Stimulated activated CD8-positive, alpha-beta memory T cell treated with anti-CD3 and anti-CD28 coated beads, Interleukin-15, amount 100 ng/mL, for 4 hours (primary cell): ENCODE measurements around the gene CNIH3.

Source experiments
- DNase-seq, 2 donors: peaks; one replicate each; pipeline ENCODE4 v3.0.0-alpha.2; 2020; ENCODE audit warnings: low read depth in 2 of 2

CNIH3 gene

DNA sequence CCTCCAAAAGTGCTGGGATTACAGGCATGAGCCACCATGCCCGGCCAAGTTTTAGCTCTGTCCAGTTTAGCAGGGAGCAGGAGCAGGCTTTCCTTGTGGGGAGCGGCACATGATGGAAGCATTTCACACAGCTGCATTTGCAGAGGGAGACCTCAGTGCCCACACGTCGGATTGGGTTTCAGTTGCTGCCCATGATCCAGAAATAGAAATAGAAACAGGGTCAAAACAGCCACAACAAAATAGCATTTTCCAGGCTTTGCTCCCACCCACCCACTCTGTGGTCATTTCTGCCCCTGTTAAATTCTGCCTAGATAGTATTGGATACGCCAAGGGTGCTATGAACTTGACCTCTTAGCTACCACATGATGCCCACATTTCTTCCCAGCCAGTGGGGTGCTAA is 128.4 kb downstream of the CNIH3 start:
- no peak for DNase-seq

DNA sequence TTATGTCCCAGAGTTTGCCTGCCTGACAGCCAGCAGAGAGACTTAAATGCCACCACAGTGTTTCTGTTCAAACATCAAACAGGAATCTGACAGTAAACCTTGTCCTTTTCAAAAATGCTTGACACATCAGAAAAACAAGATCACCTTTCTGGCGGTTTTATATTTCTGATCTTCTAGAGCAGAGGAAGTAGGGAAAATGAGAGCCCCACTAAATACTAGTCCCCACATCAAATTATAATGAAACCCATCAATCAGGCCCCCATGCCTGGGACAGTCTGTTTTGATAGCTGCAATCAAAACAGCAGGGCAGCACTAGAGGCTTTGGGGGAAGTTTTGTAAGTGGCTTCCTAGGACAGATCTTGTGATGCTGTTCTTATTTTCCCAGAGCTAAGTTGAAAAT is 129.3 kb downstream of the CNIH3 start:
- no peak for DNase-seq

DNA sequence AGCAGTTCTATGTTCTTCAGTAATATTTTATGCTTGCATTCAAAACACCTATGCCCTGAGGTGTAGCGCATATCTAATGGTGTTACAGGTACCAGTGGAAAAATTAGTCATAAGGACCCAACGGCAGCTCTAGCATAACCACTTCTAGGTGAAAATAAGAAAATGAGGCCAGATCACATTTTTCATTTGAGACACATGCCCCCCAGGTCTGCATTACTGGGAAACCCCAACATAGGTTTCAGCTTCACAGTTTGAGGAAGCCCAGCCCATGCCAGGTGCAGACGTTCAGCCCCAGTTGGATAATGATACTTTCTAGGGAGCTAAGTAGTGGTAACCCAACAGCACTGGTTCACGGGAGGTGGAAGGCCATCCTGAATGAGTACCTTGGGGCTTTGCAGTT is 129.8 kb downstream of the CNIH3 start:
- DNase-seq, result no peak

DNA sequence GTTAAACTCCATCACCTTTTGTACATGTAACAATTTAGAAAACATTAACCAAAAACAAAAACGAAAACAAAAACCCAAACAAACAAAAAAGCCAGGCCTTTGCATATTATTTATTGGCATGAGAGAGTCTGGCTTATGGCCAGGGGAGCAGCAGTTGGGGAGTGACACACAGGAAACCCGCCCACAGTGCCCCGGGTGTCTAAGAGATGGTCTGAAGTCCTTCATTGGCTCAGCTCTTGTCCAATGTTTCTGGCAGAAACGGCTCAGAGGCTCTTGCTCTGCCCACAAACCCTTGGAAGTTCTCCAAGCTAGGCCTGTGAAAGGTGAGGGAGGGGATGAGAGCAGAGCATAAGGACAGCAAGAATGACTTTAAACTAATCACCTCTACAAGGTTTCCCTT is 131.5 kb downstream of the CNIH3 start:
- DNase-seq, result no peak

DNA sequence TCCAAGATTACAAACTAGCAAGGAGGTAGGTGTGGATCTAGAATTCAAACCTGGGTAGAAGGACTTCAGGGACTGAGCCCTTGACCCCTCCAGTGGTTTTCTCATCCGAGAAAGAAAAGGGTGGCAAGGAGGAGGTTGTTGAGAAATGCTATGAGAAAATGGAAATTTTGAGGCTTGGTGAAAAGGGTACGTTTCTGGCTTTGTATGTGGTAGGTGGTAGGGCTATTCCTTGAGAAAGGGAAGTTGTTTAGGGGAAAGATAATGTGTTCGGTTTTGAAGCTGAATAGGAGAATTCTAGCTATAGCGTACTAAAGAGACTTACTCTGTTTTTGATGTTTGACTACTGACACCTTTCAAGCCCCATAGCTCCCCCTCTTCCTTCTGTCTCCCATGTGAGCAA is 133.8 kb downstream of the CNIH3 start:
- DNase-seq, result no peak

DNA sequence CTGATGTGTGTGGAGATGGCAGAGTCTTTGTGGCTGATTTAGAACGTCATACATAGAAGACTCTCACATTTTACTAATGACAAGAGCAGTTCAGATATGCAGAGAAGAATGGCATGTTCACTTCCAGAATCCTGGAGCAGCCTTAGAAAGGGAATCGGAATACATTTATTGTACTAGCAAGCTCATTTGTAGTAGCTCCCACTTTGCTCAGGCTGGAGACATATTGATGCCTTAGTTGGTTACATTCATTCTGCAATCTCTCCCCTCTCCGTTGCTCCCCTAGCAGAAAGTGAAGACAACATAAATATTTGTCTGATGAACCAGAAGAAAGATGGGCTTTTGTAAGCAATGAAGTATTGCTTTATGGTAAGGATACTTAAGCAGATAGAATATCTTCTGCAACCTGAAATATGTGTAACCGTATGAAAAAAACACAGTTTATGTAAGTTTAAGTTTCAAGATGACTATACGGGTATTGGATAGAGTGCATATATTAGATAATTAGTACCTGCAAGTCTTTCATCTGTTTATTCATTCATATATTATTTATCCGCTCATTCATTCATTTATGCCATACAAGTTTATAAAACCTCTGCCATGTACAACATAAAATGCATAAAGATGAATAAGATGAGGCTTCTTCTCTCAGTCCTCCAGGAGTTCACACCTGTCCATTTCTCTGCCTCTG is 135.7 kb downstream of the CNIH3 start:
- DNase-seq, result no peak

DNA sequence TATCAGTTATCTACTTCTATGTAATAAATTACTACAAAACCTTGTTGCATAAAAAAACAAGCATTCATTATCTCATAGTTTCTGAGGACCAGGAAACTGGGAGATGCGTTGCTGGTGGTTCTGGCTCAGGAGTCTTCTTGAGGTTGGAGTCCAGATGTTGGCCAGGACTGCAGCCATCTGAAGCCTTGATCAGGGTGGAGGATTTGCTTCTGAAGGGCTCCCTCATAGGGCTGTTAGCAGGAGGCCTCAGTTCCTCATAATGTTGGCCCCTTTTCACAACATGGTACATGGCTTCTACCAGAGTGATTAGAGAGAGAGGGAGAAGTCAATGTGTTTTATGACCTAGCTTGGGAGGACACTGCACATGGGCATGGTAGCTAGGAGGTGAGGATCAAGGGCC is 137.4 kb downstream of the CNIH3 start:
- DNase-seq, result no peak

DNA sequence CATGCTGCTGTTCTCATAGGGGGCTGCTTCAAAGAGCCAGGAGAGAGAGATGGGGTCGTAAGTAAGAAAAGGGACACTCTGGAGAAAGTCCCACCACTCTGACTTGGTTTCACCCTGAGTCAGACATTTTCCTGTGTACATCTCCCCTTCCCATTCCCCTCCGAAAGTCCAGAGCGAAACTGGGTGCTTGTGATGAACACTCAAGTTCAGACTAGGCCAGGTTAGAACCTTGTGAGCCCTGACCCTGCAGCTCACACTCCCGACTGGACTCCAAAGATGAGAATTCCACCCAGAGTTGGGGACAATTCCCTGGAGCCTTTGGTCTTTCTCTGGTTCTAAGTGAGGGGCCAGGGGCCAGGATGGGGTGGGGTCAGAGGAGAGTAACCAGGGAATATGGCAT is 139.5 kb downstream of the CNIH3 start:
- DNase-seq, result no peak

DNA sequence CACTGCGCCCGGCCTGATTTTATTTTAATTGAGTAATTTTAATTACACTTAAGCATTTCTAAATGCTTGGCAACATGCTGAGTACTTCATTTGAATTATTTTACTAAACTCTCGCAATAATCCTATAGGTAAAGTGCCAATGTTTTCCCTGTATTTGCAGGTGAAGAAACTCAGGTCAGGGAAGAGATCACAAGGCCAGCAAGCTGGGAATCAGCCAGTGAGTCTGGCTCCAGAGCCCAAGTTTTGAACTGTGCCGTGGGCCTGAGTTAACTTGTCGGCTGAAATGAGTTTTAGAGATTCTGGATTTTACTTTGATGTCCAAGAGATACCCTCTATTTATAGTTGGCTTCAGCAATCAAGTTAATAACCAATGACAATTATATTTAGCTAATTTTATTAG is 141.4 kb downstream of the CNIH3 start:
- DNase-seq, result no peak

DNA sequence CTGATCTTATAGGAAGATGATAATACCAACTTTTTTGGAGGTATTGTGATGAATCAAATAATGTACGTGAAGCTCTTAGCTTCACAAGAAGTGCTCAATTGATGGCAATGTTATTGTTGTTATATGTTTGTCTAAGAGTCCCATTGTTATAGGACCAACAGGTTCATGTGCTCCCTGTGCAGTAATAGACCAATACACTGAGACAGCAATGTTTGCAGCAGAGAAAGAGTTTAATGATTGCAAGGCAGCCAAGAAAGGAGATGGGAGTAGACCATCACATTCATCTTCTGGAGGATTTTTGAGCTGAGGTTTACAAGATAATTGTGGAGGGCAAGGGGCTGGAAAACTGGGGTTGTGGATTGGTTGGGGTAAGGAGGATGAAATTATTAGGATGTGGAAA is 143.0 kb downstream of the CNIH3 start:
- DNase-seq, result no peak

DNA sequence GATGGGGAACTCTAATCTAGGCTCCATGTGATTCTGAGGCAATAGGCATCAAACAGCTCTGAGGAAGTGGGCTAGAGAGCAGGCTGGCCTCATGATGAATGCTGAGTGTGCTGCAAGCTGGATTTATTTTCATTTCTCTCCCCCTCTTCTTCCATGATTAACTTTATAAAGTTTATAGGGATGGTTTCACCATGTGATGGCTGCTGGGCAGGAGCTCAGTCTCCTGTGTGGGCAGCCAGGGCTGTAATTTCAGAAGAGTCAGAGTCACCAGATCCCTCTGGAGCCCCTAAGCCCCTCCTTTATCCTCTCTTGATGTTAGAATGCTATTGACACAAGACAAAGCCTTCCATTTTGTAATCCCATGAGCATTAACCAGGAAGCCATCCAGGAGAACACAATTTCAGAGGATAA is 143.6 kb downstream of the CNIH3 start:
- no peak for DNase-seq

DNA sequence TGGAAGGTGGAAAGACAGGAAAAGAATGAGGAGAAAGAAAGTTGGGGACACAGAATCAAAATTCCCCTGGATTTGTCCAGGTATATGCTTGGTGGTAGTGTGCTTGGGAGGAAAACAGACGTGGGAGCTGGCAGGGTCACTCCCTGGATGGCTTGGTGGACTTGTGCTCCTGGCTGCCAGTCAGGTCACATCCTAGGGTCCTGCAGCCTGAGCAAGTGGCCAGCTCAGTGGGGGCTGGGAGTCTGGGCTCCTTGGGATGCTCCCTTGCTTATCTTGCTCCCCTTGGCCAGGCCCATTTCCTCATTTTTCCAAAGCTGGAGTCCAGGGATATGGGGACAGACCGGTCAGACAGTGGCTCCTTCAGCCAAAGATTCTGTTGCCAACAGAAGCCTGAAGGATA is 144.0 kb downstream of the CNIH3 start:
- DNase-seq, result no peak

DNA sequence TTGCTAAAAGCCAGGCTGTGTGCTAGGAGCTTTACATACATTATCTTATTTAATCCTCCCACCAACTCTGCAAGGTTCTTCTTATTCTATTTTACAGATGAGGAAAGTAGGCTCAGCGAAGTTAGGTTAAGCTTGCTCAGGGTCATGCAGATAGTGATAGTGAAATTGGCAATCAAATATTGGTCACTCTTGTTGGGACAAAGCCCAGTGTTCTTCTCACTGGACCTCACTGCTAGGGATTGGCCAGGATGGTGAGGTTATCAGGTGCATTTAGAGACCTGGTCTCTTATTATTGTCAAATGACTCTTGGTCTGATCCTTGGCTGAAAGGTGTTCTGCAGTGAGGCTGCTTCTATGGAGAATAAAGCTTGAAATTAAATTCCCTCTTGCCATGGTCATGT is 145.1 kb downstream of the CNIH3 start:
- DNase-seq, result no peak

DNA sequence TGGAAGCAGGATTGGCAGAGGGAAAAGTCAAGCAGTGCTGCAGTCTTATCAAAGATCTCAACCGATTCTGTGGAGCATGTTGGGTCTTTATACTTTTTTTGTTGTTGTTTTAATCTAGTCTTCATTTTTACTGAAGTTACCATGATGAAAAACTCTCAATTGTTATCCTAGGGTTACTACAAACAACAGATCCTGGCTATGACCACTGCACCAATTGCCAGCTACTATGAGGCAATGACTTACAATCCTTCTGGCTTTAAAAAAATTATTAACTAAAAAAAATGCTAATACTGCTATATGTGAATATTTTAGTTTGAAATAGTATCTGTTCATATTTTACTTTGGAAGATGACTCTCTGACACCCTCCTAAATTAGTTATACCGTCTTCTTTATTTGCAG is 145.9 kb downstream of the CNIH3 start:
- no peak for DNase-seq

DNA sequence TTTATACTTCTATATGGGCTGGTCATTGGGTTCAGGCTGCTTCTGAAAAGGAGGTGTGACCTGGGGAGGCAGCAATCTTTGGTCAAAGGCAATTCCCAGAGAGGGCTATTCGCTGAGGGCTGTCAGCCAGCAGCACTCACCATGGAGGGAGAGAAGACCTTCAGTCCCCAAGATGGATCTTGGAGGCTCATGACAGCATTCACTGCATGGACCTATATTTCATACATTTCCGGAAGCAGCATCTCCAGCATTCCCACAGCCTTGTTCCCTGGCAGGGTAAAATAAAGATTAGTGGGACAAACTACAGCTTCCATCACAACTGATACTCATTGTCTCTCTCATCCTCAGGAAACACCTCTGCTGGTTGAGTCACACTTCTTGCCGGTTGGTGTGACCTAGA is 146.6 kb downstream of the CNIH3 start:
- DNase-seq, result no peak

DNA sequence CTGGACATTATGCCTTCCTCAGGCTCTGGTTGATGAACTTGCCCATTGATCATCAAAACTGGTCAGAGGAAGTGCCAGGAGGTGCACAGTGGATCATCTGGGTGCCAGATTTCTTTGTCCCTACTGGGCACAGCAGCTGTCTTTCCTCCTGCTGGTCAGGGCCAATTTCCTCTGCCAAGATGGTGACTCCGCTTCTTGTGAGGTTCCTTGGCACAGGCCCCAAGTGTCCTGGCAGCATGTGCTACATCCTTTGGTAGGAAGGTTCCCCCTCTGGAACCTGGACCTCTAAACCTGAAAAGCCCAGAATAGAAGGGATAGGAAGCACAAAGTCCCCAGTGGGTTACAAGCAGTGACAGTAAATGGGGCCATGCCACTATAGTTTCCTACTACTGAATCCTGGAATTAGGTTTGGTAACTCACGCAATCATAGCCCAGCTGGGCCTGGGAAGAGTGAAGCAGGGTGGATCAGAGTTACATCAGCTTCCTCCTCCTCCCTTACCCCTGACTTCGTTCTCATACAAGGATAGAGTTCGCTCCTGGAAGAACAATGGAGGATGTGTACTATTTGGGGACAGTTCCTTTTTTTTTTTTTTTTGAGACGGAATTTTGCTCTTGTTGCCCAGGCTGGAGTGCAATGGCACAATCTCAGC is 147.1 kb downstream of the CNIH3 start:
- DNase-seq, result no peak

DNA sequence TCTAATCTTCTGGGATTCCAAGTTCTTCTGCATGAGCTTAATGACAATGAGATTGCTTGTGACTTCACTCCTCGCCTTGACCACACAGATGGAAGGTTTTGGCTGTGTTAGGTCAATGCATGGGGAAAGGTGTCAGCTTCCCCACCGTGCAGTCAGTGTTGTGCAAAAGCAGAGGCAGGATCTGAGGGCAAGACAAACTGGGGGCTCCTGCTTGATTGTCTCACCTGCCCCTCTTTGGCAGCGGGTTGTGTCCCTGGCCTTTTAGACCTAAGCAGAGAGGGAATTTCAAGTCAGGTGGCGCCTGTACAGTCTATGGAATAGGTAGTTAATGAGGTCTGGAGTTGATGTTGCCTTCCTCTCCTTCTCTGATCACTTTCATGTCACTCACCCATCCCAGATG is 150.1 kb downstream of the CNIH3 start:
- no peak for DNase-seq

DNA sequence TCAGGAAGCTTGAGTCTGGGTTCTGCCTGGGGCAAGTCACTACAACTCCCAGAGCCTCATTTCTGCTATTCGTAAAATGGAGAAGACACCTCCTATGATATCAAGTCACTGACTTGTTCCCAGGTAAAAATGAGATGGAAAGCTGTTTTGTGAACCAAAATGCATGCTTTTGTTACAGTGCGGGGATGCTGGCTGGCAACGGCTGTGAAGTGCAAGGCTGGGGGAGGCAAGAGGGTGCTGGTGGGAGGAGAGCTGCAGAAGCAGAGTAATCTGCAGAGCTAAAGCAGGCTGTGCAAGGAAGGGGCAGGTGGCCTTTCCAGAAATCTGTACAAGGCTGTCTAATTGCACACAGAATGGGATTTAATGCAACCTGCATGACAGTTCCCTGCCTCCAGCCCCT is 150.9 kb downstream of the CNIH3 start:
- DNase-seq, result no peak

DNA sequence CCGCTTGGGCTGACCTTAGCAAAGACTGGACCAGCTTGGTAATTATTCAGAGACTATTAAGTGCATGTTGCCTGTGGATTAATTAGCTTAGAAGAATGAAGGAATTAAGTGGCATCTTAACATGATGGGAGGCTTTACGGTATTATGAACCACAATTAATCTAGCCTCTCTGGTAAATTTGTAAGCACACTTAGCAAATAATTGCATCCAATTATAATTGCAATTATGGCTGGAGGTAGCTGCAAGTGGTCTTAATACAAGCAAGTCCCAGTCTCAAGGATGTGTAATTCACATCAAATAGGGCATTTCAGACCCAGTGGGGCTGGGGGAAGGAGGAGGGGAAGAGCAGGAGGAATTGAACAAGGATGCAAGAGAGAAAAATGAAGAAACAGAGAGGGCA is 151.6 kb downstream of the CNIH3 start:
- DNase-seq, result no peak

DNA sequence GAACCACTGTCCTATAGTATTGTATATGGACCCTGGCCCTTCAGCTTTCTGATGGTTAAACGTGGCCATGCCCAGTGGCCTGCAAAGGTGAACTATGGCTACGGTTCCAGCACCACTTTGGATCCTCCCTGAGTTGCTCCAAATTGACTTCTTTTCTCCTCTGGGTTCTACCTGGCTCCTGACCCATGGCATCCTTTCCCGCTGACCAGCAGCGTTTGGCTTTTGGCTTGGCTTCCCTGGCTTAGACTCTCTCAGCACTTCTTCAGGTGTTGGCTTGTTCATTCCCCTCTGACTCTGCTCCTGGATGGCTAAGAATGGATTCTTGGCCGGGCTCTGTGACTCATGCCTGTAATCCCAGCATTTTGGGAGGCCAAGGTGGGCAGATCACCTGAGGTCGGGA is 152.9 kb downstream of the CNIH3 start:
- no peak for DNase-seq

DNA sequence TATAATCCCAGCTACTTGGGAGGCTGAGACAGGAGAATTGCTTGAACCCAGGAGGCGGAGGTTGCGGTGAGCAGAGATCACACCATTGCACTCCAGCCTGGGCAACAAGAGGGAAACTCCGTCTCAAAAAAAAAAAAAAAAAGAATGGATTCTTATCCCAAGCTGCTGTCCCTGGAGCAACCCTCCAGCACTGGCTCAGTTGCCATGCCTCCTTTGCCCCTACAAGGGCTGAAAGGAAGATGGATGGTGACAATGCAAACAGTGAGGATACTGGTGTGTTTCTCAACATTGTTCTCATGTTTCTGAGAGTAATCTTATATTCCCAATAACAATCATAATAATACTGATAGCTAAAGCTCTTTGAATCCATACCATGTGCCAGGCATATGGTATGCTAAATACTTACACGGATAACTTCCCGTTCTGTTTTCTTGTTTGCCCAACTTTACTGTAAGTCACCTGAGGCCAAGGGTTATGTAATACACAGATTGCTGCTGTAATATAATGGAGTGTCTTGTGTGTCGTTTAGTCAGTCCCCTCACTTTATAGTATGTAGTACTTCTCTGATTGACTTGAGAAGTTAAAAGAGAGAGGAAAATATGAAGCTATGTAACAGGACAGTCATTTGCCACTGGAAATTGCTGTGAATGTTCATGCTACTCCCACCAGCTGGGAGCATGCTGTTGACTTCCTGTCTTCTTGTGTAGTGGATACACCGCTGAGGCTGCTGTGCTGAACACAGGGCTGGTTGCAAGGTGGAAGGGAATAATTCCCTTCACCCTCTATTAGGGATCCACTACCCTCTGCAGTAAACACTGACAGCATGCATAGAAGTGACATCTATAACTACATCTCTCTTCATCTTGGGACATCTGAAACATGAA is 153.6 kb downstream of the CNIH3 start:
- no peak for DNase-seq

DNA sequence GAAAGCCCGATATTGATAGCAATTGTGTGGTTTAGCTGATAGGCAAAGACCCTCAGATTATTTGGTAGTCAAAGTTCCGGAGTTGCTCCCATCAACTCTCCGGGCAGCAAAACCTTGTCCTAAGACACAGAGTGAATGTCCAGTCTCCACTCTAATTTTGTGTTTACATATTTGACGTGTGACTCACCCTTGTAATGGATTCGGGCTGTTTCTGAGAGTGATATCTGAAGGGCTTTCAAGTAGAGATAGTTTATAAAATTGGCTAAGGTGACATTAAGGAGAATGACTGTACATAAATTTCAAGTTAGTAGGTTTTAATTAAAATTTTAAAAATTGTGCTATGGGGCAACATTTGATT is 154.2 kb downstream of the CNIH3 start:
- DNase-seq, result no peak

DNA sequence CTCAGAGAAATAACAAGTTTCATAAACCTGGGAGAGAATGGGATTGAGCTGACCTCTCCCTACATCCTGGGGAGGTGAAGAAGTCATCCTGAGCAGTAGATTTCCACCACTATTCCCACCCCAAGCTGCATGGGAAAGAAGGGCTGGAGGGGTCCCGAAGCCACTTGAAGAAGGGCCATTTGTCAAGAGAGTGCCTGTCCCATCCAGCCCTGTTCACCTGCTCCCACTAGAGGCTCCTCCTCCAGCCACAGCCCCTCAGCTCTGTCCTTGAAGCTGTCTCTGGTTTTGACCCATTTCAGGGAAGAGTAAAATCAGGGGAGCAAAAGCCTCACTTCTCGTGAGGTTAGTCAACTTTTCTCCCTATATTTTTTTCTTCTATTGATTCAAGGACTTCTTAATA is 157.5 kb downstream of the CNIH3 start:
- DNase-seq, result no peak
